Subcutaneous adipose tissue (tissue), 4 donors: ENCODE results near the gene FOXP2. TPM values are rescaled to one million over a fixed set of nuclear protein-coding genes. Genes with fewer than 3 reads are reported as not detected.

Experiments
- CTCF ChIP-seq: fragments of 450-650 bp; IDR thresholded peaks from one replicate; pipeline ENCODE4 v1.5.1; 2016; ENCODE audit warnings: low read depth, mild to moderate bottlenecking, control low read depth, antibody characterized with exemption, moderate library complexity
- total RNA-seq, 4 donors: library from RNA; depleted of rRNA; stranded (reverse); fragments of >200 nt; gene quantifications; one replicate each; pipeline ENCODE4 v1.1.0, GENCODE V29; 2016

The FOXP2 gene
- total RNA-seq, 4 donors from 2014 or later, result 11.3 to 20.1 (median 16.1) TPM

GRCh38 chr7:114639451-114639850 is 224.8 kb downstream of the FOXP2 start:
- TF ChIP-seq CTCF, result no peak

GRCh38 chr7:114644455-114644854 is 229.8 kb downstream of the FOXP2 start:
- TF ChIP-seq CTCF, result no peak

GRCh38 chr7:114645451-114645850 is 230.8 kb downstream of the FOXP2 start:
- TF ChIP-seq CTCF, result no peak

- no peak for TF ChIP-seq CTCF
These were observed 232.9 kb downstream of the FOXP2 start for GRCh38 chr7:114647518-114647917.

GRCh38 chr7:114648117-114648516 is 233.5 kb downstream of the FOXP2 start:
- no peak for TF ChIP-seq CTCF

GRCh38 chr7:114648680-114649079 is 234.1 kb downstream of the FOXP2 start:
- no peak for TF ChIP-seq CTCF

- no peak for TF ChIP-seq CTCF
These were observed 235.1 kb downstream of the FOXP2 start for GRCh38 chr7:114649689-114650088.
